GM10847 (cell line): ENCODE results near the gene NFKBIB.

Source experiments
- POLR2A ChIP-seq: IDR thresholded peaks from 2 replicates; pipeline ENCODE4 v1.6.1; 2011; ENCODE audit not compliant: insufficient read length; ENCODE audit errors: extremely low read depth

Gene NFKBIB

GRCh38 chr19:38894968-38895367, 4.8 kb upstream of the NFKBIB start:
- no peak for TF ChIP-seq POLR2A

GRCh38 chr19:38898788-38899446, 852 bp upstream of the NFKBIB start:
- TF ChIP-seq POLR2A, result no peak

- no peak for TF ChIP-seq POLR2A
Observed at GRCh38 chr19:38900202-38900629, 447 bp downstream of the NFKBIB start.

- no peak for TF ChIP-seq POLR2A
Observed at GRCh38 chr19:38900743-38901190, 998 bp downstream of the NFKBIB start.

- TF ChIP-seq POLR2A, result no peak
Observed at GRCh38 chr19:38901683-38902082, 1.9 kb downstream of the NFKBIB start.

GRCh38 chr19:38904581-38905539, 5.1 kb downstream of the NFKBIB start:
- TF ChIP-seq POLR2A, result no peak

- no peak for TF ChIP-seq POLR2A
Observed at GRCh38 chr19:38905620-38906019, 5.9 kb downstream of the NFKBIB start.

GRCh38 chr19:38907227-38907626, 7.5 kb downstream of the NFKBIB start:
- TF ChIP-seq POLR2A, result no peak

- TF ChIP-seq POLR2A, result no peak
Observed at GRCh38 chr19:38907670-38908069, 7.9 kb downstream of the NFKBIB start.

GRCh38 chr19:38908911-38909310, 9.1 kb downstream of the NFKBIB start:
- TF ChIP-seq POLR2A, result no peak

GRCh38 chr19:38910488-38910887, 10.7 kb downstream of the NFKBIB start:
- no peak for TF ChIP-seq POLR2A

- TF ChIP-seq POLR2A, result no peak
Observed at GRCh38 chr19:38911388-38912001, 11.7 kb downstream of the NFKBIB start.

GRCh38 chr19:38912600-38913514, 13.1 kb downstream of the NFKBIB start:
- no peak for TF ChIP-seq POLR2A

- no peak for TF ChIP-seq POLR2A
Observed at GRCh38 chr19:38913958-38914357, 14.2 kb downstream of the NFKBIB start.
